ENCODE measurements around the gene CACFD1.

GRCh38 chr9:133507246-133507965 lies 47.6 kb downstream of the CACFD1 start:
- TF ChIP-seq CTCF (IDR thresholded peaks at IDR 0.05) (no peak), POLR2A (IDR thresholded peaks at IDR 0.05) (no peak)

All from body of pancreas (tissue), 4 donors.